ENCODE results near the gene CCDC80.

GRCh38 chr3:112654492-112654891, 13.5 kb upstream of the CCDC80 start:
- TF ChIP-seq EZH2phosphoT487 (IDR thresholded peaks at IDR 0.05; ENCODE audit: low read depth, severe bottlenecking, unreplicated experiment) (no peak), CTCF (IDR thresholded peaks at IDR 0.05; ENCODE audit: poor library complexity) (no peak)

Measured in hepatocyte (in vitro differentiated cells).